Urinary bladder (tissue), 4 donors: ENCODE data around the gene VTI1A. TPM values are rescaled to one million over a fixed set of nuclear protein-coding genes. Genes with fewer than 3 reads are reported as not detected.

Experiments used
- DNase-seq: peaks from one replicate; pipeline ENCODE4 v3.0.0-alpha.2; 2015; ENCODE audit errors: extremely low spot score
- H3K27ac ChIP-seq: one replicate; pipeline ENCODE4 v1.5.1; 2013; ENCODE audit warnings: low read depth, mild to moderate bottlenecking, moderate library complexity
- H3K36me3 ChIP-seq: one replicate; pipeline ENCODE4 v1.6.1; 2013; ENCODE audit warnings: mild to moderate bottlenecking, moderate library complexity; ENCODE audit not compliant: insufficient read depth
- H3K4me1 ChIP-seq: one replicate; pipeline ENCODE4 v1.6.1; 2013; ENCODE audit warnings: mild to moderate bottlenecking, moderate library complexity; ENCODE audit not compliant: insufficient read depth
- H3K4me3 ChIP-seq: one replicate; pipeline ENCODE4 v1.5.1; 2013; ENCODE audit warnings: low read depth, low read length
- WGBS: extraction: QIAGEN DNeasy Blood & Tissue Kit; methylation state at CpG from one replicate; pipeline ENCODE4 v1.1.7; 2013; 5-methylcytosine and 5-hydroxymethylcytosine counted together
- polyA plus RNA-seq: library from polyadenylated mRNA; stranded (reverse); fragments of 200-250 nt; gene quantifications from one replicate; pipeline ENCODE4 v1.2.3, GENCODE V29; 2013
- total RNA-seq: library from RNA; depleted of rRNA; stranded (reverse); fragments of >200 nt; gene quantifications from one replicate; pipeline ENCODE4 v1.2.3, GENCODE V29; 2014
- donor health status: healthy with polysubstance abuse.
- donor health status: healthy.

The VTI1A gene
- total and polyA plus RNA-seq, 2 donors: 13.1 to 42.4 TPM

GRCh38 chr10:112797197-112797596, 350.2 kb downstream of the VTI1A start:
- Histone ChIP-seq H3K27ac (no peak overlapping the region), H3K4me1 (no peaks in the 10 kb centered on the region), H3K36me3 (no peaks in the 10 kb centered on the region), H3K4me3 (no peak overlapping the region)
- 86% methylated on average over 8 of the region's 8 CpGs for WGBS
- no peak for DNase-seq

GRCh38 chr10:112797855-112798254, 350.8 kb downstream of the VTI1A start:
- H3K4me1 ChIP-seq: no peaks in the 10 kb centered on the region
- 91% methylated on average over 9 of the region's 9 CpGs for WGBS
- H3K36me3 ChIP-seq: no peaks in the 10 kb centered on the region
- DNase-seq: no peak
- H3K27ac ChIP-seq: no peak overlapping the region
- no peak overlapping the region for H3K4me3 ChIP-seq

GRCh38 chr10:112799038-112799437, 352.0 kb downstream of the VTI1A start:
- WGBS: 92% methylated on average over 5 of the region's 5 CpGs
- no peak overlapping the region for H3K27ac ChIP-seq
- no peak for DNase-seq
- H3K36me3 ChIP-seq: no peaks in the 10 kb centered on the region
- no peaks in the 10 kb centered on the region for H3K4me1 ChIP-seq
- H3K4me3 ChIP-seq: no peak overlapping the region

- no peak for DNase-seq
- Histone ChIP-seq H3K36me3 (no peaks in the 10 kb centered on the region), H3K27ac (no peak overlapping the region), H3K4me1 (no peaks in the 10 kb centered on the region), H3K4me3 (no peak overlapping the region)
- 80% methylated on average over 8 of the region's 8 CpGs for WGBS
Observed at GRCh38 chr10:112799726-112800510, 352.9 kb downstream of the VTI1A start.

GRCh38 chr10:112801004-112801403, 354.0 kb downstream of the VTI1A start:
- 94% methylated on average over 3 of the region's 3 CpGs for WGBS
- no peak for DNase-seq
- Histone ChIP-seq H3K4me3 (no peak overlapping the region), H3K4me1 (no peaks in the 10 kb centered on the region), H3K36me3 (no peaks in the 10 kb centered on the region), H3K27ac (no peak overlapping the region)

DNA sequence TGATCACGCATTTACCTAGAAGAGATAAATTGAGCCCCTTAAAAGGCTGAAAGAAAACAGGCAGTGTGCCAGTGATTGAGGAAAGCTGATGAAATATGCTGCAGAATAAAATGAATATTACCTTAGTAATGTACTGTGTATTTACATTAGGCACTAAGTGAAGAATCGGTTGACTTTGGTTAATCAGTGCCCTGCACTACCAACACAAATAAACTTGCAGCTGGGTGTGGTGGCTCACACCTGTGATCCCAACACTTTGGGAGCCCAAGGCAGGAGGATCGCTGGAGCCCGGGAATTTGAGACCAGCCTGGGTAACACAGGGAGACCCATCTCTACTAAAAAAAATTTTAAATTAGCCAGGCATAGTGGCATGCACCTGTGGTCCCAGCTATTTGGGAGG, 354.7 kb downstream of the VTI1A start:
- DNase-seq: no peak
- Histone ChIP-seq H3K27ac (no peak overlapping the region), H3K4me3 (no peak overlapping the region), H3K36me3 (no peaks in the 10 kb centered on the region), H3K4me1 (no peaks in the 10 kb centered on the region)
- WGBS: 96% methylated on average over 4 of the region's 4 CpGs

DNA sequence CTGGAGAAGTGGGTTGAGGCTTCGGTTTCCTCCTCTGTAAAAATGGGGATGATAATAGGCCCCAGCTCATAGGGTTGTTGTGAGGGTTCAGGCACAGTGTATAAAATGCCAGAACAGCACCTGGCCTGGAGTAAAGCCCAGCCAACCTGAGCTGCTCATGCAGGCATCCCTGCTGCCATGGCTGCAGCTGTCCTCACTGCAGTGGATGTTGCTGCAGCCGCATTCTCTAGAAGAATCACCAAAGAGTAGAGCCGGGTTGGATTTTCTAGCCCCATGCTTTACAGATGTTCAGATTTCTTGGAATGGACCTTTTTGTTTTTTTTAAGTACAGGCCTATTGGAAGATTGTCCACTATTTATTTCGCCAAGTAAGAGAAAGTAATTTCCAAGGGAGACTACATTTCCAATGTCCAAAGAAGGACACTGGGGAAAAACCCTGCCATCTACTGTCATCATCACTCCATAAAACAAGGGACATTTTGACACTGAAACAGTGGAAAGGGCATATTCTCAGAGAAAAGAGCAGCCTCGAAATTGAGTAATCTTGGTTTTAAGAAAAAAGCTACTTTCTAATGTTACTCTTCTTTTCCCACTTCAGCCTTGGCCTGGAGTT, 355.5 kb downstream of the VTI1A start:
- Histone ChIP-seq H3K27ac (no peak overlapping the region), H3K36me3 (no peaks in the 10 kb centered on the region), H3K4me1 (no peaks in the 10 kb centered on the region), H3K4me3 (no peak overlapping the region)
- WGBS: 85% methylated on average over 5 of the region's 5 CpGs
- DNase-seq: no peak

- 75% methylated on average over 5 of the region's 5 CpGs for WGBS
- no peak for DNase-seq
- H3K4me1 ChIP-seq: no peaks in the 10 kb centered on the region
Observed at GRCh38 chr10:112803961-112804401, 357.0 kb downstream of the VTI1A start.

DNA sequence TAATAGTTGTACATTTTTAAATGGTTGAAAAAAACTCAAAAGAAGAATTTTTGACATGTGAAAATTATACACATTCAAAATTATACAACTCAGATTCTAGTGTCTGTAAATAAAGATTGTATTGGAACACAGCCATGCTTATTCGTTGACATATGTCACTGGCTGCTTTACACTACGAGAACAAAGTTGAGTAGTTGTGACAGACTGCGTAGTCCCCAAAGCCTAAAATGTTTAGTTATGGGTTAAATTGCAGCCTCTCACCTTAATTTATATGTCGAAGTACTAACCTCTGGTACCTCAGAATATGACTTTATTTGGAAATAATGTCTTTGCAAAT, 358.2 kb downstream of the VTI1A start:
- Histone ChIP-seq H3K27ac (no peak overlapping the region), H3K4me1 (no peaks in the 10 kb centered on the region), H3K4me3 (no peak overlapping the region), H3K36me3 (no peaks in the 10 kb centered on the region)
- no peak for DNase-seq
- WGBS: 92% methylated on average over 4 of the region's 4 CpGs

More at GRCh38 chr10:112803961-112804401, 357.0 kb downstream of the VTI1A start:
- Histone ChIP-seq H3K36me3 (no peaks in the 10 kb centered on the region), H3K27ac (no peak overlapping the region), H3K4me3 (no peak overlapping the region)

DNA sequence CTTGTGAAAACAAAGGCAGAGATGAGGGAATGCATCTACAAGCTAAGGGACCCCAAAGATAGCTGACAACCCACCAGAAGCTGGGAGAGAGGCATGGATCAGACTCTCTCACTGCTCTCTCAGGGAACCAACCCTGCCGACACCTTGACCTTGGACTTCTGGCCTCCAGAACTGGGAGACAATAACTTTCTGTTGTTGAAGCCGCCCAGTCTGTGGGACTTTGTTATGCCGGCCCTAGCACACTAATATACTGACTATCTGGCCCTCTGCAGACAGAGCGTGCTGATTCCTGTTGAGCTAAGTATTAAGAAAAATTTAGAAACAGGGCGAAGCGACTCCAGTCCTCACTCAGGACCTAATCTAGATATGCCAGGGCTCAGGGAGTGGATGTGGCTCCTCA, 358.7 kb downstream of the VTI1A start:
- WGBS: 96% methylated on average over 6 of the region's 6 CpGs
- no peaks in the 10 kb centered on the region for H3K36me3 ChIP-seq

GRCh38 chr10:112807013-112807412, 360.0 kb downstream of the VTI1A start:
- no peak overlapping the region for H3K27ac ChIP-seq
- H3K36me3 ChIP-seq: no peaks in the 10 kb centered on the region
- no peak overlapping the region for H3K4me3 ChIP-seq
- 95% methylated on average over 8 of the region's 8 CpGs for WGBS
- no peak for DNase-seq
- H3K4me1 ChIP-seq: no peaks in the 10 kb centered on the region

More for the DNA sequence above, 358.7 kb downstream of the VTI1A start:
- Histone ChIP-seq H3K27ac (no peak overlapping the region), H3K4me3 (no peak overlapping the region), H3K4me1 (no peaks in the 10 kb centered on the region)
- no peak for DNase-seq

GRCh38 chr10:112809736-112810135, 362.7 kb downstream of the VTI1A start:
- DNase-seq: no peak
- Histone ChIP-seq H3K36me3 (no peaks in the 10 kb centered on the region), H3K27ac (no peak overlapping the region), H3K4me3 (no peak overlapping the region), H3K4me1 (no peaks in the 10 kb centered on the region)
- 94% methylated on average over 4 of the region's 4 CpGs for WGBS

GRCh38 chr10:112810711-112811151, 363.7 kb downstream of the VTI1A start:
- Histone ChIP-seq H3K36me3 (no peaks in the 10 kb centered on the region), H3K27ac (no peak overlapping the region), H3K4me3 (no peak overlapping the region), H3K4me1 (no peaks in the 10 kb centered on the region)
- DNase-seq: no peak
- 85% methylated on average over 10 of the region's 10 CpGs for WGBS
